GM12872 (cell line): ENCODE data around the gene KLC3.

ENCODE experiments used
- CTCF ChIP-seq: IDR thresholded peaks from 3 replicates; pipeline ENCODE4 v1.5.1; 2011; ENCODE audit warnings: low read depth, mild to moderate bottlenecking, low read length, moderate library complexity; ENCODE audit not compliant: insufficient read depth

Gene KLC3

GRCh38 chr19:45298264-45298663 is 42.3 kb upstream of the KLC3 start:
- no peak for TF ChIP-seq CTCF

GRCh38 chr19:45299719-45300118 is 40.8 kb upstream of the KLC3 start:
- TF ChIP-seq CTCF = no peak

GRCh38 chr19:45302416-45302815 is 38.1 kb upstream of the KLC3 start:
- TF ChIP-seq CTCF = no peak

- no peak for TF ChIP-seq CTCF
Observed at GRCh38 chr19:45303269-45304060, 37.1 kb upstream of the KLC3 start.

GRCh38 chr19:45304141-45304926 is 36.2 kb upstream of the KLC3 start:
- TF ChIP-seq CTCF = no peak

GRCh38 chr19:45305007-45305406 is 35.5 kb upstream of the KLC3 start:
- TF ChIP-seq CTCF = no peak

GRCh38 chr19:45305421-45305820 is 35.1 kb upstream of the KLC3 start:
- TF ChIP-seq CTCF = no peak
